ENCODE measurements around the gene RNF169. TPM values are rescaled to one million over a fixed set of nuclear protein-coding genes. Genes with fewer than 3 reads are reported as not detected.

The RNF169 gene
- total RNA-seq, 1 donor from 2014 or later: 10.4 TPM

DNA sequence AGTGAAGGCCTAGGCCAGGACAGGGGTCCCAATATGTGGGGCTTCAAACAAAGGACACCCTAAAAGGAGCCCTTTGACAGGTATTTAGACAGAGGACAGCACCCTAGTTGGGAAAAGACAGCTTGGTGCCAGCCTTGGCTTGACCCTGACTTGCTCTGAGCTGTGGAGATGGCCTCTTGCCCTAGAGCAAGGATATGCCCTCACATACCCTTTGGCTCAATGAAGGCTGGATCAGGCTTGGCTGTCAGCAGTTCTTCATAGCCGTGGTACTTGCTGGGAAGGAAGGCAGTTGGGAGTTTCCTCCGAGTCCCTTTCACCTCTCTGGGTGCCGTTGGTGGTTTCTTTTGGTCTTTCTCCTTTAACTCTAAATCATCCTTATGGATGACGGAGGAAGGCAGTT, 96.2 kb downstream of the RNF169 start:
- peak; percentile 65 for ATAC-seq

DNA sequence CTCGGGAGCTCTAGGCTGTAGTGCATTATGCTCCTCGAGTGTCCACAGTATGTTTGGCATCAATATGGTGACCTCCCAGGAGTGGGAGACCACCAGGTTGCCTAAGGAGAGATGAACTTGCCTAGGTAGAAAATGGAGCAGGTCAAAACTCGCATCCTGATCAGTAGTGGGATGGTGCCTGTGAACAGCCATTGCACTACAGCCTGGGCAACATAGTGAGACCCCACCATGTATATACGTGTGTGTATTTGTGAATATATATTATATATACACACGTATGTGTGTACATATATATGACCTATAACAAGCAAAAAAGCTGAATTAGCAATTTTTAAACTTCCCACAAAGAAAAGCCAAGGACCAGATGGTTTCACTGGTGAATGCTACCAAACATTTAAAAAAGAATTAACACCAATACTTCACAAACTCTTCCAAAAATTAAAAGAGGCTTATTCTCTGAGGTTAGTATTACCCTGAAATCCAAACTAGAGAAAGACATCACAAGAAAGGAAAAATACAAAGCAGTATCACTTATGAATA, 97.4 kb downstream of the RNF169 start:
- ATAC-seq (no peak), DNase-seq (ENCODE audit: missing footprints) (no peak)
- intact Hi-C loops (cut with DNase I): no loop called here

More for the DNA sequence above, 96.2 kb downstream of the RNF169 start:
- no peak for DNase-seq (ENCODE audit: missing footprints)
- intact Hi-C loops (cut with DNase I): no loop called here

DNA sequence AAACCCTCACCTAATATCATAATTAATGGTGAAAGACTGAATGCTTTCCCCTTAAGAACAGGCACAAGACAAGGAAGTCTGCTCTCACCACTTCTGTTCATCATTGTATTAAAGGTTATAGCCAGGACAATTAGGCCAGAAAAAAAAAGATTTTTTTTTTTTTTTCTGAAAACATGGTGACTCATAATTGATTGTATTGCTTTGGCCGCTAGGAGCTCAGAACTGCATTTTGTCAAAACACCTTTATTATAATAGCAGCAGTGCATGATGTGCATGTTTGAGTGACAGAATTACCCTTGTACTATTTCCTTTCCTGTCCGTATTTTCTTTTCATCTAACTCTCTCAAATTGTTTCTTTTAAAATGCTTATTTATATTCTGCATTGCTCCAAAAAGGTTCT, 98.1 kb downstream of the RNF169 start:
- ATAC-seq: no peak
- DNase-seq (ENCODE audit: missing footprints): no peak
- intact Hi-C loops (cut with DNase I): no loop called here

DNA sequence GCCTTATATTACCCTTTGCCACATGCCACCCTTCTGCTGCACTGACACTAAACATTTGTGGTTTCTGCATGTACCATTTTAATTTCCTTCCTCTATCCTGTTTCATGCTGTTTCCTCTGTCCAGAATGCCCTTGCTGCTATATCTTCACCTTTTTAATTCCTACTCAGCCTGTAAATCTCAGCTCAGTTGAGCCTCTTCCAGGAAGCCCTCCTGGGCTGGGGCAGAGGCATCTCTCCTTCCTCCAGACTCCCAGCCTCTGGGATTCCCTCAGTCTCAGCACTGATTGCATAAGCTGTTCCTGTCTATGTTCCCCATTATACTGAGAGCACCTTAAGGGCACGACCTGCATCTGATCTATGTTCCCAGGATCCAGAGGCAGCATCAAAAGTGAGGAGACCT, 98.7 kb downstream of the RNF169 start:
- intact Hi-C loops (cut with DNase I): no loop called here
- ATAC-seq (no peak), DNase-seq (ENCODE audit: missing footprints) (no peak)

DNA sequence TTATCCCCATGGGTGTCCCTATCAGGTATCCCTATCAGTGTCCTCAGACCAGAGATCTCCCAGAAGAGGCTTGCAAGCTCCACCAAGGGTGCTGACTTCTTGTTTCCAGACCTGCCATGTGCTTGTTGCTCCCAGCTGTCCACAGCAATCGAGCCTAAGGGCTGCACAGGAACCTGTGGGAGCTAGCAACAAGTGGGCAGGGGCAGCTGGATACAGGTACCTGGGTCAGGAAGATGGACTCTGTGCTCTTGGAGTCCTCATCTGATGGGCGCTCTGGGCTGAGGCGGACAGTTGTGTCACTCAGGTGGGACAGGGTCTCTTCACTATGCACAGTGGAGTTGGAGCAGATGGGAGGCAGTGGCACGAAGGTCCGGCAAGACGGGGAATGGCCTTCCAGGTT, 99.2 kb downstream of the RNF169 start:
- ATAC-seq: no peak
- intact Hi-C loops (cut with DNase I): no loop called here
- DNase-seq (ENCODE audit: missing footprints): no peak

DNA sequence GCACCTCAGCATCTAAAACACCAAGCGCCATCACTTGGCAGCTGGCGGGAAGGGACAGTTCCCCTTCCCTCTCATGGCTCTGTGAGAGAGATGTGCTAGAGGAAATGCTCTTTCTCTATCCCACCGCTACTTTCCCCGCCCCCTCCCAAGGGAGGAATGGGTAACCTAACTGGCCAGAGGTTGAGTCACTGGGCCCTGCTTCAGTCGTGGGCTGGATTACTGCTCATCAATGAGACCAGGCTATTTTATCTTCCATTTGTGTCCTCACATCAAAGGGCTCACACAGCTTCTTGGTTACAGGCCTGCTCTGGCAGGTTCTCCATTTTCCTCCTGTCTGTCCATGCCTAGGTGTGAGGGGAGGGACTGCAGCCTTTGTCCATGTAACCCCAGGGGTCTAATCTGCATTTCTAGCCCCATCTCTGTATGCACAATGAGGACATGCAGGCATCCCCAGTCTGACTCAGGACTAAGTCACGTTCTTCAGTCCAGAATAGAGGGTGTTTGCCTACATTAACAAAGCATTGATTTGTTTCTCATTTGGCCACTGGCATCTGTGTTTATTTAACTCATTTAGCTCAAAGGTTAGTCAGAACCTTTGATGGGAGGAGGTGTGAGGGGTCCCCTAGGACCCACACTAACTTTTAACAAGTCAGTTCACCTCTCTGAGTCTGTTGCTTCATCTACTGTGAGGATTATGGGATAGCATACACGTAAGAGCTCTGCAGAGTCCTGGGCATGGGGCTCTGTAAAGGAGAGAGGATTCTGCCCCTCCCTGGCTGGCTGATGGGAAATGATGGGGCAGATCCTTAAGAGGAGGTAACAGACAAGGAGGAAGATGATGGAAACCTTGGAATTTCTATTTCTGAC, 101.1 kb downstream of the RNF169 start:
- intact Hi-C loops (cut with DNase I): no loop called here
- DNase-seq (ENCODE audit: missing footprints): no peak
- no peak for ATAC-seq

DNA sequence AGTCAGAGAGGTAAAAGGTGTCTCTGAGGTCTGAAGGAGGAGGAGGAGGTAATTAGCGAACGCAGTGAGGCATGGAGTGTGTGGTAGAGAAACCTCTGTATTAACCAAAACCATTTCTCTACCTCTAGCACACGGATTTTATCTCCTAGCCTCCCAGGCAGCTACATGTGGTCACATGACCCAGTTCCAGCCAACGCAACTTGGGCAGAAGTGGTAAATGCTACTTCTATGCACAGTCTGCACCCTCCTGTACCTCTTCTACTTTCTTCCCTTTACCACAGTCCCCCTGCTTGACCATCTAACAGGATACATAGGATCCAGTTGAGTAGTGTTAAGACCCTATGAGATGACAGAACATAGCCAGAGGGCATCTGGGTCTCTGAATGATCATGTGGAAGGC, 104.6 kb downstream of the RNF169 start:
- DNase-seq (ENCODE audit: missing footprints) (no peak), ATAC-seq (no peak)
- intact Hi-C loops (cut with DNase I): no loop called here

DNA sequence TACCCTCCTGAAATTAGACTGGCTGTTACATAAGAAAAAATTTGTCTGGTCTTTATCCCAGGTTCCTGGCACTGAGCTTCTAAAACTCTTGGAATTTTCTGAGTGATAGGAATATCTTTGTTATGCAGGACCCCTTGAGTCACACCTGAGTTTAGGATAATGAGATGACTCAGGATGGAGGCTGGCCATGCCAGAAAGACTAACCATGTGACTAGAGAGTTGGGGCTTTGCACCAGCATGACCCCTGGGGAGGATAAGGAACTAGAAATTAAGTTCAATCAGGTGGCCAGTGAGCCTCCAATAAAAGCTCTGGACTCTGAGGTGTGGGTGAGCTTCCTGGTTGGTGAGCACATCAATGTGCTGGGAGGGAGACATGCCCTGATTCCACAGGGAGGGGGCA, 112.1 kb downstream of the RNF169 start:
- DNase-seq (ENCODE audit: missing footprints): no peak
- intact Hi-C loops (cut with DNase I): no loop called here
- no peak for ATAC-seq

DNA sequence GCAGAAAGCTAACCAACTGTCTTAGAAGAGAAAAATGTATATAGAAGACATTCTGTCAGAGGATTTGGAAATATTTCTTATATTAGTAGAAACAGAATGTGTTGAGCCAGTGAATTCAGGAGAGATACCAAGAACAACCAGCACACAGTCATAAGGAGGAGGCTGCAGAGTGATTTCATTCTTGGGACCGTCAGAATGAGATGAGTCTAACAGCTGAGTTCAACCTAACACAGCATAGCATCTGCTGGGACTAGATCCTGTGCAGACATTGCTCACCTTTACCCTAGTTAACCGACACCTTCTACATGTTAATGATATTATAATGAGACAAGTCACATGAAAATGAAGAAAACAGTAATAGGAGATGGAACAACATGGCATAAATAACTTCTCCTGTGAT, 114.8 kb downstream of the RNF169 start:
- intact Hi-C loops (cut with DNase I): no loop called here
- no peak for ATAC-seq
- no peak for DNase-seq (ENCODE audit: missing footprints)

DNA sequence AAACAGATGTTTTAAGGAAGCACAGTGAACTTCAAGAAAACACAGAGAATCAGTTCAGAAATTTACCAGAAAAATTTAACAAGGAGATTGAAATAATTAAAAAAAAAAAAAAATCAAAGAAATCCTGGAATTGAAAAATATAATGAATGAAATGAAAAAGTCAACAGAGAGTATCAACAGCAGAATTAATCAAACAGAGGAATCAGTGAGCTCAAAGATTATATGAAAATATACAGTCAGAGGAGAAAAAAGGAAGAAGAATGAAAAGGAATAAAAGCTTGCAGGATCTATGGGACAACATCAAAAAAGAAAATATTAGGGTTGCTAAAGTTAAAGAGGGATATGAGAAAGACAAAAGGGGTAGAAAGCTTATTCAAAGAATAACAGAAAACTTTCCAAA, 117.9 kb downstream of the RNF169 start:
- intact Hi-C loops (cut with DNase I): no loop called here
- no peak for ATAC-seq
- no peak for DNase-seq (ENCODE audit: missing footprints)

DNA sequence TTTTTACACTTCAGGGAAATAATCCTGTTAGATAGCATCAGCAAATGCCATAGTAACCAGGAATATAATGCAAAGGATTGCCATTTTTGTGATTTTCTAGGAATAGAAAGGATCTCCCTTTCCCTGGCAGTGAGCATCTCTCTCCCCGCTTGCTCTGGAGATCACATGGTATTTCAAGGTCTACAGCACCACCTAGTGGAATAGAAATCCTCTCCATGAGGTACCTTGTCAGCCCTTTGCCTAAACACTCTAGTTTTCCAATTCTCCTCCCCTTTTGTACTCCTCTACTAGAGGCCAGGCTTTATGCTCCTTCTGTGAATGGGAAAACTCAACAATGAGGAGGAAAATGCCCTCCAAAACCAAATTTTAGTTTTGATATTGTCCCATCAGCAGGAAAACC, 121.8 kb downstream of the RNF169 start:
- DNase-seq (ENCODE audit: missing footprints): no peak
- intact Hi-C loops (cut with DNase I): no loop called here
- ATAC-seq: no peak

DNA sequence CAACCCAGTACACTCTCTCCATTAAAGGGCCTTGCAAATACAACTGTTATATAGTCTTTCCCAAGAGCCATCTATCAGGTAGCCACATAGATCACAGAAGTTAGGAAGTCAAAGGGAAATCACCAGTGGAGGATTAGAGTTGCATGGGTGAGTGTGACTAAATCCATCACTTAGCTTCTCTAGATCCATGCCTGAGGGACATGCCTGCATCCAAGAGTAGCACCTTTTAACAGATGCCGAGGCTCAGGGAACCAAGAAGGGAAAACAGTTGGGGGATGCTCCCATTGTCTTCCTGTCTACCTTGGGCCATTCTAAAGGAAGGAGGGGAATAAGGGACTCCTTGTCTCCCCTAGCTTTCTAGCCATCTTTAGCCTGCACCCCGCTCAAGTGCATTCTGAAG, 122.4 kb downstream of the RNF169 start:
- no peak for DNase-seq (ENCODE audit: missing footprints)
- intact Hi-C loops (cut with DNase I): no loop called here
- no peak for ATAC-seq

DNA sequence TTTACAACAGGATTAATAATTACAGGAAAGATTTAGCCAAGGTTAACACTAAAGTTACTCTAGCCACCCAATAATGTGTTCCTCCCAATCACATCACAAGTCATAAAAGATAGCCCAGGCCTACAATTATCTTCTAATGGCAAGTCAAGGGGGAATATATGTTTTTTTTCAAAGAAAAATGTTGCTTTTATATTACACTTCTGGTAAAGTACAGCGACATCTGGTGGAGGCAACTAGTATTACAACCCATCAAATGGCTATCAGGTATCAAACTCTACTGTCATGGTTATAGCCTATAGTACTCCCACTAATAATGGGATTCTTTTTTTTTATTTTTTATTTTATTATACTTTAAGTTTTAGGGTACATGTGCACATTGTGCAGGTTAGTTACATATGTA, 128.5 kb downstream of the RNF169 start:
- ATAC-seq (no peak), DNase-seq (ENCODE audit: missing footprints) (no peak)
- intact Hi-C loops (cut with DNase I): no loop called here

Small RNA genes lying within 50 kb of the gene (microRNA-seq; reads per million reads assigned to microRNA genes)
- not detected for gene MIR4696

Other genes with a start within 250 kb of the RNF169 start
- 7.8 TPM for gene POLD3, start 156.3 kb upstream of the RNF169 start, total RNA-seq
- 34.3 TPM for gene CHRDL2, start 17.4 kb upstream of the RNF169 start, total RNA-seq
- gene XRRA1, start 200.2 kb downstream of the RNF169 start, total RNA-seq: 6.6 TPM
- gene SPCS2, start 200.4 kb downstream of the RNF169 start, total RNA-seq: 108 TPM
- gene NEU3, start 240.1 kb downstream of the RNF169 start, total RNA-seq: 4.5 TPM